ENCODE data around the gene MUL1. TPM values are rescaled to one million over a fixed set of nuclear protein-coding genes. Genes with fewer than 3 reads are reported as not detected.
"Not testable (repeated sequence)": the region's sequence is repeated elsewhere in the genome, so short reads cannot be mapped to it uniquely, and the experiment has no call there.

Gene MUL1
- total and polyA plus RNA-seq, 5 donors = 22.1 to 42.1 (median 36.8) TPM

GRCh38 chr1:20538227-20538626, 30.3 kb upstream of the MUL1 start:
- Histone ChIP-seq H3K4me3 (ENCODE audit: low read length) (no peak overlapping the region), H3K27me3 (ENCODE audit: control insufficient read depth, insufficient read depth) (no peaks in the 10 kb centered on the region), H3K27ac (ENCODE audit: low read length) (no peak overlapping the region), H3K4me1 (ENCODE audit: control insufficient read depth, insufficient read depth, low read length) (peaks cover 3% of the 10 kb centered on the region), H3K9me3 (ENCODE audit: control insufficient read depth, low read length) (no peaks in the 10 kb centered on the region)
- intact Hi-C loops (cut with DNase I) = no loop called here
- WGBS = 48% methylated on average over 2 of the region's 2 CpGs
- no peak for ATAC-seq
- DNase-seq = no peak

- ATAC-seq = peak; percentile 72 to 75
- Histone ChIP-seq H3K9me3 (ENCODE audit: control insufficient read depth, low read length) (no peaks in the 10 kb centered on the region), H3K27ac (ENCODE audit: low read length) (no peak overlapping the region), H3K4me3 (ENCODE audit: low read length) (no peak overlapping the region), H3K4me1 (ENCODE audit: control insufficient read depth, insufficient read depth, low read length) (peaks cover 3% of the 10 kb centered on the region), H3K27me3 (ENCODE audit: control insufficient read depth, insufficient read depth) (no peaks in the 10 kb centered on the region)
- 43% methylated on average over 12 of the region's 12 CpGs for WGBS
- intact Hi-C loops (cut with DNase I) = no loop called here
- peak in 1 of 3 donors; percentile 47 for DNase-seq
Measured at GRCh38 chr1:20534659-20535417, 26.9 kb upstream of the MUL1 start.

- ATAC-seq = no peak
- intact Hi-C loops (cut with DNase I) = no loop called here
- WGBS = 77% methylated on average over 4 of the region's 4 CpGs
Measured at GRCh38 chr1:20533635-20534034, 25.7 kb upstream of the MUL1 start.

GRCh38 chr1:20530901-20531300, 22.9 kb upstream of the MUL1 start:
- Histone ChIP-seq H3K27me3 (ENCODE audit: control insufficient read depth, insufficient read depth) (no peaks in the 10 kb centered on the region), H3K4me3 (ENCODE audit: low read length) (no peak overlapping the region), H3K27ac (ENCODE audit: low read length) (no peak overlapping the region), H3K9me3 (ENCODE audit: control insufficient read depth, low read length) (no peaks in the 10 kb centered on the region), H3K4me1 (ENCODE audit: control insufficient read depth, insufficient read depth, low read length) (peaks cover 3% of the 10 kb centered on the region)
- 68% methylated on average over 6 of the region's 6 CpGs for WGBS
- no peak for DNase-seq
- no peak for ATAC-seq
- intact Hi-C loops (cut with DNase I) = no loop called here

More at GRCh38 chr1:20533635-20534034, 25.7 kb upstream of the MUL1 start:
- no peak for DNase-seq
- Histone ChIP-seq H3K27ac (ENCODE audit: low read length) (no peak overlapping the region), H3K4me3 (ENCODE audit: low read length) (no peak overlapping the region), H3K27me3 (ENCODE audit: control insufficient read depth, insufficient read depth) (no peaks in the 10 kb centered on the region), H3K9me3 (ENCODE audit: control insufficient read depth, low read length) (no peaks in the 10 kb centered on the region), H3K4me1 (ENCODE audit: control insufficient read depth, insufficient read depth, low read length) (peaks cover 3% of the 10 kb centered on the region)

GRCh38 chr1:20530306-20530705, 22.4 kb upstream of the MUL1 start:
- H3K4me1 ChIP-seq (ENCODE audit: control insufficient read depth, insufficient read depth, low read length) = peaks cover 3% of the 10 kb centered on the region
- no peak overlapping the region for H3K27ac ChIP-seq (ENCODE audit: low read length)
- 29% methylated on average over 8 of the region's 8 CpGs for WGBS
- H3K9me3 ChIP-seq (ENCODE audit: control insufficient read depth, low read length) = no peaks in the 10 kb centered on the region
- DNase-seq (no peak), ATAC-seq (peak in 1 of 2 donors; percentile 66)
- no peak overlapping the region for H3K4me3 ChIP-seq (ENCODE audit: low read length)
- H3K27me3 ChIP-seq (ENCODE audit: control insufficient read depth, insufficient read depth) = no peaks in the 10 kb centered on the region
- intact Hi-C loops (cut with DNase I) = no loop called here

GRCh38 chr1:20528221-20528620, 20.3 kb upstream of the MUL1 start:
- 58% methylated on average over 7 of the region's 7 CpGs for WGBS
- Histone ChIP-seq H3K4me3 (ENCODE audit: low read length) (no peak overlapping the region), H3K27ac (ENCODE audit: low read length) (no peak overlapping the region), H3K4me1 (ENCODE audit: control insufficient read depth, insufficient read depth, low read length) (no peaks in the 10 kb centered on the region), H3K27me3 (ENCODE audit: control insufficient read depth, insufficient read depth) (no peaks in the 10 kb centered on the region), H3K9me3 (ENCODE audit: control insufficient read depth, low read length) (no peaks in the 10 kb centered on the region)
- DNase-seq (peak in 1 of 3 donors; percentile 56), ATAC-seq (no peak)
- intact Hi-C loops (cut with DNase I) = loop anchor here in 2 of 4 donors (5.0 kb wide), 2 partner anchors 99 to 109 kb away; no protein-coding TSS in a partner anchor

- intact Hi-C loops (cut with DNase I) = loop anchor here in 2 of 4 donors (5.0 kb wide), 2 partner anchors 101 to 111 kb away; no protein-coding TSS in a partner anchor
- 86% methylated on average over 6 of the region's 6 CpGs for whole genome bisulfite sequencing
- H3K4me3 ChIP-seq (ENCODE audit: low read length) = no peak overlapping the region
- DNase-seq = no peak
- H3K27me3 ChIP-seq (ENCODE audit: control insufficient read depth, insufficient read depth) = no peaks in the 10 kb centered on the region
- H3K9me3 ChIP-seq (ENCODE audit: control insufficient read depth, low read length) = no peaks in the 10 kb centered on the region
- no peak for ATAC-seq
- no peak overlapping the region for H3K27ac ChIP-seq (ENCODE audit: low read length)
- no peaks in the 10 kb centered on the region for H3K4me1 ChIP-seq (ENCODE audit: control insufficient read depth, insufficient read depth, low read length)
Measured at GRCh38 chr1:20526267-20526666, 18.3 kb upstream of the MUL1 start.

GRCh38 chr1:20521960-20522861, 14.3 kb upstream of the MUL1 start:
- DNase-seq (peak; percentile 70 to 84 (median 75)), ATAC-seq (peak; percentile 70 to 82)
- intact Hi-C loops (cut with DNase I) = loop anchor here in 2 of 4 donors (5.0 kb wide), 2 partner anchors 115 to 120 kb away; no protein-coding TSS in a partner anchor
- Histone ChIP-seq H3K4me3 (ENCODE audit: low read length) (no peak overlapping the region), H3K27ac (ENCODE audit: low read length) (no peak overlapping the region), H3K27me3 (ENCODE audit: control insufficient read depth, insufficient read depth) (no peaks in the 10 kb centered on the region), H3K9me3 (ENCODE audit: control insufficient read depth, low read length) (no peaks in the 10 kb centered on the region), H3K4me1 (ENCODE audit: control insufficient read depth, insufficient read depth, low read length) (no peaks in the 10 kb centered on the region)
- 18% methylated on average over 17 of the region's 17 CpGs for WGBS

GRCh38 chr1:20519609-20520262, 11.8 kb upstream of the MUL1 start:
- H3K9me3 ChIP-seq (ENCODE audit: control insufficient read depth, low read length); H3K27ac ChIP-seq (ENCODE audit: low read length); H3K4me3 ChIP-seq (ENCODE audit: low read length); ATAC-seq; DNase-seq; H3K4me1 ChIP-seq (ENCODE audit: control insufficient read depth, insufficient read depth, low read length); H3K27me3 ChIP-seq (ENCODE audit: control insufficient read depth, insufficient read depth): not testable (repeated sequence)
- intact Hi-C loops (cut with DNase I) = loop anchor here in 2 of 4 donors (5.0 kb wide), 2 partner anchors 118 to 123 kb away; no protein-coding TSS in a partner anchor
- WGBS = 50% methylated on average over 7 of the region's 7 CpGs

GRCh38 chr1:20511518-20512428, 3.8 kb upstream of the MUL1 start:
- intact Hi-C loops (cut with DNase I) = no loop called here
- DNase-seq = no peak
- no peaks in the 10 kb centered on the region for H3K9me3 ChIP-seq (ENCODE audit: control insufficient read depth, low read length)
- H3K4me1 ChIP-seq (ENCODE audit: control insufficient read depth, insufficient read depth, low read length) = peaks cover 2% of the 10 kb centered on the region
- 54% methylated on average over 6 of the region's 6 CpGs for WGBS
- no peak overlapping the region for H3K27ac ChIP-seq (ENCODE audit: low read length)
- no peak for ATAC-seq
- H3K27me3 ChIP-seq (ENCODE audit: control insufficient read depth, insufficient read depth) = no peaks in the 10 kb centered on the region
- no peak overlapping the region for H3K4me3 ChIP-seq (ENCODE audit: low read length)

Measured in right cardiac atrium (tissue), 5 donors.